GM10248 (cell line): ENCODE data around the gene USP30.
"Not testable (repeated sequence)": the region's sequence is repeated elsewhere in the genome, so short reads cannot be mapped to it uniquely, and the experiment has no call there.

Experiments used
- CTCF ChIA-PET: fragments of 300-600 bp; sonication (Branson Sonifier 250); formaldehyde crosslinking; extraction: SDS; loops from one replicate; lab custom pipeline; 2021; ENCODE audit warnings: antibody characterized with exemption; lab: Yijun Ruan, JAX
- POLR2A ChIA-PET: fragments of 350-650 bp; sonication (Branson Sonifier 250); formaldehyde crosslinking; extraction: SDS; loops from one replicate; lab custom pipeline; 2020; ENCODE audit warnings: antibody characterized with exemption; lab: Yijun Ruan, JAX
- DNase-seq: peaks from one replicate; pipeline ENCODE4 v3.0.0; 2012; ENCODE audit errors: extremely low spot score
- TF ChIP-seq, protein P1 (sequence below): IDR thresholded peaks from 2 replicates; pipeline ENCODE4 v1.5.1; 2012; ENCODE audit warnings: mild to moderate bottlenecking, low read depth; ENCODE audit errors: extremely low read depth, missing control alignments, control extremely low read depth

The USP30 gene

DNA sequence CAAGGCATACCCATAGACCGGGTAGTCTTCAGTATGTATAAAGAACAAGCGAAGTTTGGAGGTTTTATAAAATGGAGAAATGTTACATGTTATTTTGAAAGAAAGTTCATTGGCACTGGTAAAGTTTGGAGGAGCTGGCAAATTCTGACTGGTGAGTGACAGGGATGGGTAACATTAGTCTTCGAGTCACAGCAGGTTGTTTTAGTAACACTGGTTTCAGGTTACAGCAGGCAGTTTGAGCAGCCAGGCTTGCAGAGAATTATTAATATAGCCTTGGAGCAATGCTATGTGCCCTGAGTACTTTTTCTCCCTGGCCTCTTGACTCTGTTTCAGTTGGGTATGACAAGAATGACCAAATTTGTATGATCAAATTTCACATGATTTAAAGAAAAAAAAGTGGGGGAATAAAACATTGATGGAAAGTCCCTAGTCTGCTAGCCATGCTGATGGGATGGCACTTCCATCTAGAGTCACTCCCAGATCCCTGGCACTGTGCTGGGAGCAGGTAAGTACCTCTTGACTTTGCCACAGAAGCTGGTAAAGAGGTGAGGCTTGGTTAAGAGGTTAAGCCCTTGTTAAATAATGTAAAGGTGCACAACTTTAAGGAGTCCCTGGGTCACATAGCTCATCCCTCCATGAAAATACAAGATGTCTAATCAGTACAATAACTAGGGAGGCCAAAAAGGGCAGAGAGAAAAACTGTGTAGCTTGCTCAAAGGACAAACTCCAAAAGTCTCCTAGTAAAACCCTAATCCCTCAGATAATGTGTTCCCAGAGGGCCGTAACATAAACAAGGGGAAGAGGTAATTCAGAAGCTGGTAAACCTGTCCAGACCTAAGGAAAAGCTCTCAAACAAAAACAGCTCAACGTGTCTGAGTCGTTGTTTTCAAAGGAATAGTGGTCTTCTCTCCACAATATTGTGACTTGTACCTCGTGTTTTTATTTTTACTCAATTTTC lies 18.9 kb upstream of the USP30 start:
- TF ChIP-seq, protein P1, sequence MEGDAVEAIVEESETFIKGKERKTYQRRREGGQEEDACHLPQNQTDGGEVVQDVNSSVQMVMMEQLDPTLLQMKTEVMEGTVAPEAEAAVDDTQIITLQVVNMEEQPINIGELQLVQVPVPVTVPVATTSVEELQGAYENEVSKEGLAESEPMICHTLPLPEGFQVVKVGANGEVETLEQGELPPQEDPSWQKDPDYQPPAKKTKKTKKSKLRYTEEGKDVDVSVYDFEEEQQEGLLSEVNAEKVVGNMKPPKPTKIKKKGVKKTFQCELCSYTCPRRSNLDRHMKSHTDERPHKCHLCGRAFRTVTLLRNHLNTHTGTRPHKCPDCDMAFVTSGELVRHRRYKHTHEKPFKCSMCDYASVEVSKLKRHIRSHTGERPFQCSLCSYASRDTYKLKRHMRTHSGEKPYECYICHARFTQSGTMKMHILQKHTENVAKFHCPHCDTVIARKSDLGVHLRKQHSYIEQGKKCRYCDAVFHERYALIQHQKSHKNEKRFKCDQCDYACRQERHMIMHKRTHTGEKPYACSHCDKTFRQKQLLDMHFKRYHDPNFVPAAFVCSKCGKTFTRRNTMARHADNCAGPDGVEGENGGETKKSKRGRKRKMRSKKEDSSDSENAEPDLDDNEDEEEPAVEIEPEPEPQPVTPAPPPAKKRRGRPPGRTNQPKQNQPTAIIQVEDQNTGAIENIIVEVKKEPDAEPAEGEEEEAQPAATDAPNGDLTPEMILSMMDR = no peak
- ChIA-PET POLR2A (no interaction called here), CTCF (interaction anchor here (0.9 to 1.5 kb wide), 2 partner anchors 19 to 44 kb away, joined by 3 to 5 read pairs; partner anchors contain the start of gene USP30)
- DNase-seq = no peak

DNA sequence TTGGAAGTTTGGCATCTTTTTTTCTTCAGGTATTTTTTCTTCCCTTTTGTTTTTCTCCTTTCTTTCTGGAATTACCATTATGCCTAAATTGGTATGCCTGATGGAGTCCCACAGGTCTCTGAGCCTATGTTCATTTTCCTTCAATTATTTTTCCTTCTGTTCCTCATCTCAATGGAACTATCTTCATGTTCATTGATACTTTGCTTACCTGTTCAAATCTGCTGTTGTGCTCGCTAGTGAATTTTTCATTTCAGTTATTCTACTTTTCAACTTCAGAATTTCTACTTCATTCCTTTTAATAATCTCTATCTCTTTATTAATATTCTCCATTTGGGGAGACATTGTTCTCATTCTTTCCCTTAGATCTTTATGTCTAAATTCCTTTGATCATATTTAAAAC lies 15.4 kb upstream of the USP30 start:
- TF ChIP-seq, protein P1 = no peak
- ChIA-PET CTCF (no interaction called here), POLR2A (no interaction called here)
- no peak for DNase-seq

- ChIA-PET CTCF (no interaction called here), POLR2A (no interaction called here)
- no peak for DNase-seq
- TF ChIP-seq, protein P1 = no peak
These were observed 8.1 kb upstream of the USP30 start for GRCh38 chr12:109044241-109044640.

DNA sequence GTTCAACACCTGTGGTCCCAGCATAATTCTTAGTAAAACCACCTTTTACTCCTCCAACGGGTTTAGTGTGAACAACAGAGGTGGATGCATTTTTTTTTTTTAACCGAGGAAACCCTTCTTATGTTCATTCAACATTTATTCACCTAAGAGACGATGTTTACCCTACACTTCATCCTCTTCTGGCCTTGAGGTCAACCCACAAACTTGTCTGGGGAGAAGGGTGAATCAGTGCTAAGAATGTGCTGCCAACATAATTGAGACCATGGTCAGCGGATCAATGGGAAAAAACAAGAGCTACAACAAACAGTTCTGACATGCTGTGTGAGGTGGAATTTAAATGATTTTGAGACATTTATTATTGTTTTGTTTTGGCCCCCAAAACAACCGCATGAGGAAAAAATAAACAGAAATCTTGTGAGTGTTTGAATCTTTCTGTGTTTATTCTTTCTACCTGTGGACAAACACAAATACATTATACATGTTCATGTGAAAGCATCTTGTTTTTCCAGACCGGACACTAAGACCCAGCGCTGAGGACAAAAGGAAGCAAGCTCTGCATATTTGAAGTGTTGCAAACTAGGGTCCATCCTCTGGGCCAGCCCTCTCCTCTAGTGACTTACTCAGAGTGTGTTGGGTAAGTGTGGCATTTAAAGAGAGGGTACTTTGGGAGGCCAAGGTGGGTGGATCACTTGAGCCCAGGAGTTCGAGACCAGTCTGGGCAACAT lies 5.1 kb upstream of the USP30 start:
- TF ChIP-seq, protein P1 = no peak
- ChIA-PET POLR2A (interaction anchor here (0.6 kb wide), 1 partner anchor 734 kb away, joined by 3 read pairs; no protein-coding TSS in a partner anchor), CTCF (interaction anchor here (1.2 kb wide), 1 partner anchor 45 kb away, joined by 4 read pairs; the partner anchor contains the start of gene ALKBH2)
- DNase-seq = no peak

- CTCF ChIA-PET, DNase-seq, POLR2A ChIA-PET: not testable (repeated sequence)
These were observed 3.7 kb upstream of the USP30 start for GRCh38 chr12:109048706-109049105.

- DNase-seq, CTCF ChIA-PET, POLR2A ChIA-PET: not testable (repeated sequence)
These were observed 2.6 kb upstream of the USP30 start for GRCh38 chr12:109049794-109050193.

DNA sequence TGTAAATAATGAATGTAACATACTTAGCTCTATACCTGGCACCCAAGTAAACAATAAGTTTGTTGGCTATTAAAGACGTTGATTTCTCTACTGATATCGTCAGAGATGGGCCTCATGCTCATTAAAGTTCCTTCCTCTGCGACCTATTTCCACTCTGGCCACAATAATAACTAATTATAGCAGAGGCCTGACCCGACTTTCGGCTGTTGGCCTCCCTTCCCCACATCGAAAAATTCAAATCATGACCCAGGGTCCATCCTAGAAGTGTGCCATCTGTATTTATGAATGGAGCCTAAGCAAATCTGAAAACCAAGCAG lies 321 bp upstream of the USP30 start:
- ChIA-PET CTCF (interaction anchor here (0.9 to 1.5 kb wide), 4 partner anchors 18 to 101 kb away, joined by 3 to 5 read pairs (median 3); no protein-coding TSS in a partner anchor), POLR2A (no interaction called here)
- no peak for DNase-seq

More for the DNA sequence above, 321 bp upstream of the USP30 start:
- TF ChIP-seq, protein P1 = no peak
